Loucy (cell line): ENCODE data around the gene NACAD.

Experiments used
- CTCF ChIP-seq: fragments of 200-600 bp; sonication (generic); conservative IDR thresholded peaks from 2 replicates; pipeline ENCODE4 v1.5.1; 2014; ENCODE audit warnings: mild to moderate bottlenecking, antibody characterized with exemption, low read length
- EZH2phosphoT487 ChIP-seq: fragments of 200-600 bp; IDR thresholded peaks from 2 replicates; pipeline ENCODE4 v1.6.1; 2018; ENCODE audit warnings: antibody characterized with exemption, mild to moderate bottlenecking, moderate library complexity, borderline replicate concordance

GRCh38 chr7:45098983-45099839, 10.4 kb upstream of the NACAD start:
- no peak for TF ChIP-seq CTCF
- TF ChIP-seq EZH2phosphoT487 = no peak
